Sigmoid colon (tissue), 4 donors: Measurements from ENCODE around the gene CNTN1.

Experiments used
- EP300 ChIP-seq, 4 donors: sonication (generic); formaldehyde crosslinking; IDR thresholded peaks; one replicate each; pipeline ENCODE4 v1.6.1; 2017; ENCODE audit warnings: antibody characterized with exemption in 4 of 4
- POLR2A ChIP-seq, 2 donors: fragments of 450-650 bp; IDR thresholded peaks; one replicate each; pipeline ENCODE4 v1.6.1; 2016; ENCODE audit warnings: antibody characterized with exemption in 2 of 2, mild to moderate bottlenecking in 2 of 2, moderate library complexity in 2 of 2
- POLR2AphosphoS5 ChIP-seq, 4 donors: sonication (generic); formaldehyde crosslinking; IDR thresholded peaks; one replicate each; pipeline ENCODE4 v1.6.1; 2017; ENCODE audit warnings: antibody characterized with exemption in 4 of 4
- TF ChIP-seq, protein P1 (sequence below), 4 experiments: fragments of 450-650 bp in 3 of 4; fragments of 200-600 bp in 1 of 4; IDR thresholded peaks; one replicate each; pipeline ENCODE4 v1.5.1; 2016 to 2019; ENCODE audit warnings: antibody characterized with exemption in 4 of 4, mild to moderate bottlenecking in 3 of 4, moderate library complexity in 2 of 4

GRCh38 chr12:40726366-40726765 lies 34.1 kb downstream of the CNTN1 start:
- TF ChIP-seq, protein P1, sequence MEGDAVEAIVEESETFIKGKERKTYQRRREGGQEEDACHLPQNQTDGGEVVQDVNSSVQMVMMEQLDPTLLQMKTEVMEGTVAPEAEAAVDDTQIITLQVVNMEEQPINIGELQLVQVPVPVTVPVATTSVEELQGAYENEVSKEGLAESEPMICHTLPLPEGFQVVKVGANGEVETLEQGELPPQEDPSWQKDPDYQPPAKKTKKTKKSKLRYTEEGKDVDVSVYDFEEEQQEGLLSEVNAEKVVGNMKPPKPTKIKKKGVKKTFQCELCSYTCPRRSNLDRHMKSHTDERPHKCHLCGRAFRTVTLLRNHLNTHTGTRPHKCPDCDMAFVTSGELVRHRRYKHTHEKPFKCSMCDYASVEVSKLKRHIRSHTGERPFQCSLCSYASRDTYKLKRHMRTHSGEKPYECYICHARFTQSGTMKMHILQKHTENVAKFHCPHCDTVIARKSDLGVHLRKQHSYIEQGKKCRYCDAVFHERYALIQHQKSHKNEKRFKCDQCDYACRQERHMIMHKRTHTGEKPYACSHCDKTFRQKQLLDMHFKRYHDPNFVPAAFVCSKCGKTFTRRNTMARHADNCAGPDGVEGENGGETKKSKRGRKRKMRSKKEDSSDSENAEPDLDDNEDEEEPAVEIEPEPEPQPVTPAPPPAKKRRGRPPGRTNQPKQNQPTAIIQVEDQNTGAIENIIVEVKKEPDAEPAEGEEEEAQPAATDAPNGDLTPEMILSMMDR (IDR thresholded peaks at IDR 0.05): no peak
- TF ChIP-seq POLR2AphosphoS5 (IDR thresholded peaks at IDR 0.05) (no peak), POLR2A (IDR thresholded peaks at IDR 0.05) (no peak), EP300 (IDR thresholded peaks at IDR 0.05) (no peak)
